Keratinocyte (primary cell): Measurements from ENCODE around the gene TTC28.

ENCODE experiments used
- CTCF ChIP-seq, 3 experiments: IDR thresholded peaks in 1 of 3; conservative IDR thresholded peaks in 1 of 3; optimal IDR thresholded peaks in 1 of 3; 2 replicates in 2 of 3; 3 replicates in 1 of 3; pipeline versions ENCODE3 to v1.5.1; 2011; ENCODE audit warnings: low read length in 3 of 3, mild to moderate bottlenecking in 3 of 3, moderate library complexity in 2 of 3, control low read depth in 1 of 3, inconsistent platforms in 1 of 3; ENCODE audit not compliant: insufficient read depth in 2 of 3; ENCODE audit errors: extremely low read depth in 1 of 3
- EZH2 ChIP-seq: IDR thresholded peaks from one replicate; pipeline ENCODE4 v1.6.1; 2012; ENCODE audit warnings: inconsistent platforms, mild to moderate bottlenecking, low read length, moderate library complexity

- TF ChIP-seq CTCF (optimal IDR thresholded peaks at IDR 0.05 in 1 of 3, IDR thresholded peaks at IDR 0.05 in 1 of 3, conservative IDR thresholded peaks at IDR 0.05 in 1 of 3; ENCODE audit: extremely low read depth in 1 of 3, insufficient read depth in 2 of 3, low read length in 3 of 3) (no peak), EZH2 (no peak)
Measured at GRCh38 chr22:28074526-28074925, 605.1 kb downstream of the TTC28 start.
